K562 (cell line): ENCODE results near the gene BMP2K. TPM values are rescaled to one million over a fixed set of nuclear protein-coding genes. Genes with fewer than 3 reads are reported as not detected.

Source experiments
- ATAC-seq: fragments of 200-7000 bp; cut with Tn5 transposase; 3 replicates; pipeline ENCODE4 v1.9.1; 2020; ENCODE audit warnings: moderate library complexity
- BruUV-seq: library from RNA; stranded (reverse); fragments of 400-500 nt; replicated peaks from 2 replicates; lab custom pipeline; 2021; lab: Mats Ljungman, UMichigan
- CTCF ChIA-PET: fragments of 300-600 bp; formaldehyde crosslinking; extraction: SDS; loops from one replicate; lab custom pipeline; 2021; ENCODE audit warnings: low intra/inter-chr PET ratio; lab: Yijun Ruan, JAX
- POLR2A ChIA-PET: fragments of 300-600, 350-650 bp; sonication (Branson Sonifier 250); formaldehyde crosslinking; extraction: SDS; loops from one replicate; lab custom pipeline; 2021; ENCODE audit warnings: antibody characterized with exemption, inconsistent platforms; lab: Yijun Ruan, JAX
- DNase-seq, 4 experiments: peaks; one replicate each; pipeline versions ENCODE4 v3.0.0 to v3.0.0-alpha.2; 2011 to 2018; ENCODE audit warnings: low spot score in 3 of 4, mixed read lengths in 3 of 4; ENCODE audit errors: extremely low read depth in 1 of 4
- FAIRE-seq: peaks from 2 replicates; lab custom pipeline; 2011; peaks lifted over from hg19 to GRCh38; lab: Jason Lieb, UNC
- H2AFZ ChIP-seq: 2 replicates; pipeline ENCODE4 v1.6.0; 2011; ENCODE audit warnings: low read depth, low read length, control low read depth, inconsistent platforms
- H3K27ac ChIP-seq: fragments of 200-600 bp; 3 replicates; pipeline ENCODE4 v1.8.0; 2011; ENCODE audit warnings: low read depth, mild to moderate bottlenecking, control low read depth, inconsistent platforms, low read length, moderate library complexity, mixed read lengths; ENCODE audit errors: extremely low read depth
- H3K27me3 ChIP-seq, 2 experiments: fragments of 300-600 bp in 1 of 2; 2 replicates in 1 of 2; 3 replicates in 1 of 2; pipeline versions ENCODE4 v1.6.0 to v1.8.0; 2011; ENCODE audit warnings: inconsistent platforms in 2 of 2, low read length in 2 of 2, mild to moderate bottlenecking in 1 of 2, mixed read lengths in 1 of 2, moderate library complexity in 1 of 2; ENCODE audit not compliant: control insufficient read depth in 2 of 2, insufficient read depth in 2 of 2
- H3K36me3 ChIP-seq: fragments of 300-600 bp; 3 replicates; pipeline ENCODE4 v1.8.0; 2011; ENCODE audit warnings: mild to moderate bottlenecking, low read length, inconsistent platforms; ENCODE audit not compliant: control insufficient read depth, insufficient read depth
- H3K4me1 ChIP-seq, 2 experiments: fragments of 200-600 bp in 1 of 2; replicated peaks in 1 of 2; 2 replicates in 1 of 2; 3 replicates in 1 of 2; pipeline versions ENCODE4 v1.5.1 to v1.8.0; 2011; ENCODE audit warnings: inconsistent platforms in 2 of 2, low read length in 2 of 2, mild to moderate bottlenecking in 1 of 2, mixed read lengths in 1 of 2, moderate library complexity in 1 of 2; ENCODE audit not compliant: control insufficient read depth in 2 of 2, insufficient read depth in 2 of 2
- H3K4me2 ChIP-seq: 2 replicates; pipeline ENCODE4 v1.6.1; 2011; ENCODE audit warnings: low read length, control low read depth, inconsistent platforms, mixed read lengths; ENCODE audit not compliant: insufficient read depth
- H3K4me3 ChIP-seq: fragments of 200-600 bp; sonication (generic), shearing (Covaris generic); 2 replicates; pipeline ENCODE4 v1.5.1; 2016; ENCODE audit warnings: control low read depth, inconsistent platforms
- H3K79me2 ChIP-seq: fragments of 200-600 bp; 3 replicates; pipeline ENCODE4 v1.8.0; 2011; ENCODE audit warnings: low read length, inconsistent platforms; ENCODE audit not compliant: control insufficient read depth, insufficient read depth
- H3K9ac ChIP-seq, 2 experiments: 2 replicates each; pipeline versions ENCODE4 v1.6.0 to v1.6.1; 2011; ENCODE audit warnings: low read depth in 2 of 2, low read length in 2 of 2, control low read depth in 1 of 2, inconsistent platforms in 1 of 2, mild to moderate bottlenecking in 1 of 2, mixed read lengths in 1 of 2; ENCODE audit not compliant: insufficient read depth in 1 of 2
- H3K9me1 ChIP-seq: one replicate; pipeline ENCODE4 v1.6.0; 2011; ENCODE audit warnings: inconsistent platforms, mild to moderate bottlenecking, low read length, moderate library complexity; ENCODE audit not compliant: control insufficient read depth, insufficient read depth
- H3K9me3 ChIP-seq: replicated peaks from 2 replicates; pipeline ENCODE4 v1.5.1; 2011; ENCODE audit warnings: low read depth, low read length, inconsistent platforms; ENCODE audit not compliant: control insufficient read depth, insufficient read depth
- H4K20me1 ChIP-seq: replicated peaks from 2 replicates; pipeline ENCODE4 v1.6.1; 2011; ENCODE audit warnings: low read length, inconsistent platforms, mixed read lengths; ENCODE audit not compliant: control insufficient read depth, insufficient read depth
- ARID2 ChIP-seq: fragments of 450-650 bp; IDR thresholded peaks from 2 replicates; pipeline ENCODE4 v1.6.1; 2017; ENCODE audit warnings: antibody characterized with exemption, mild to moderate bottlenecking
- CCNT2 ChIP-seq: IDR thresholded peaks from 2 replicates; pipeline ENCODE4 v1.6.1; 2011; ENCODE audit warnings: borderline replicate concordance, low read depth, mild to moderate bottlenecking, moderate library complexity, mixed read lengths, low read length; ENCODE audit not compliant: insufficient read length; ENCODE audit errors: extremely low read depth
- CHD1 ChIP-seq: fragments of 200-600 bp; sonication (generic); IDR thresholded peaks from one replicate; pipeline ENCODE4 v1.6.1; 2012; ENCODE audit warnings: mild to moderate bottlenecking, moderate library complexity, low read length, inconsistent platforms
- ELK1 ChIP-seq: sonication (generic); formaldehyde crosslinking; IDR thresholded peaks from 2 replicates; pipeline ENCODE4 v1.8.1; 2022; ENCODE audit warnings: missing genetic modification reagents
- FOXK2 ChIP-seq, 2 experiments: fragments of 450-650 bp; IDR thresholded peaks in 1 of 2; conservative IDR thresholded peaks in 1 of 2; 2 replicates each; pipeline ENCODE4 v1.6.1; 2016; ENCODE audit warnings: low read depth in 2 of 2, mild to moderate bottlenecking in 1 of 2
- HDAC1 ChIP-seq, 2 experiments: fragments of 450-650 bp; IDR thresholded peaks; 2 replicates each; pipeline ENCODE4 v1.6.1; 2016 to 2017; ENCODE audit warnings: inconsistent platforms in 1 of 2, mild to moderate bottlenecking in 1 of 2, moderate library complexity in 1 of 2
- JUND ChIP-seq, 2 experiments: IDR thresholded peaks; 2 replicates in 1 of 2; 3 replicates in 1 of 2; pipeline ENCODE4 v1.6.1; 2011; ENCODE audit warnings: borderline replicate concordance in 2 of 2, low read depth in 2 of 2, low read length in 2 of 2, improper control_type of control experiment in 1 of 2, missing biosample characterization in 1 of 2, missing genetic modification characterization in 1 of 2, missing genetic modification reagents in 1 of 2
- MLLT1 ChIP-seq, 2 experiments: fragments of 450-650 bp; IDR thresholded peaks; 2 replicates each; pipeline ENCODE4 v1.6.1; 2016
- POLR2A ChIP-seq: fragments of 450-650 bp; conservative IDR thresholded peaks from 2 replicates; pipeline ENCODE4 v1.6.1; 2016
- POLR2G ChIP-seq: fragments of 200-400 bp; formaldehyde crosslinking; IDR thresholded peaks from 2 replicates; pipeline ENCODE4 v1.6.1; 2017; ENCODE audit warnings: low read depth, mild to moderate bottlenecking, antibody characterized with exemption, low read length, moderate library complexity
- RBFOX2 ChIP-seq: fragments of 200-400 bp; formaldehyde crosslinking; IDR thresholded peaks from 2 replicates; pipeline ENCODE4 v1.6.1; 2017; ENCODE audit warnings: low read depth, mild to moderate bottlenecking, low read length, moderate library complexity
- SP1 ChIP-seq: sonication (generic); formaldehyde crosslinking; IDR thresholded peaks from 2 replicates; pipeline ENCODE4 v1.8.1; 2022; ENCODE audit warnings: mild to moderate bottlenecking, missing genetic modification reagents
- SPI1 ChIP-seq: IDR thresholded peaks from 2 replicates; pipeline ENCODE4 v1.6.1; 2011; ENCODE audit warnings: low read depth, low read length, control low read depth, borderline replicate concordance
- TEAD1 ChIP-seq, 2 experiments: fragments of 450-650 bp in 1 of 2; sonication (generic) in 1 of 2; formaldehyde crosslinking; IDR thresholded peaks; 2 replicates each; pipeline versions ENCODE4 v1.4.0 to v1.8.0; 2020 to 2022; ENCODE audit warnings: mild to moderate bottlenecking in 2 of 2, missing genetic modification reagents in 1 of 2
- ZEB2 ChIP-seq: fragments of 450-650 bp; IDR thresholded peaks from 2 replicates; pipeline ENCODE4 v1.6.1; 2016
- ZNF134 ChIP-seq: fragments of 250-450 bp; sonication (Bioruptor Pico); conservative IDR thresholded peaks from 2 replicates; pipeline ENCODE4 v1.4.0; 2020
- ZNF740 ChIP-seq, 3 experiments: fragments of 200-800 bp in 1 of 3; sonication (Bioruptor generic) in 1 of 3; sonication (generic) in 1 of 3; formaldehyde crosslinking in 1 of 3; IDR thresholded peaks; 2 replicates each; pipeline versions ENCODE4 v1.6.1 to v1.8.0; 2016 to 2022; ENCODE audit warnings: mild to moderate bottlenecking in 2 of 3, missing compliant biosample characterization in 2 of 3, missing genetic modification characterization in 2 of 3, missing genetic modification reagents in 1 of 3
- WGBS: fragments of 100-300 bp; shearing (Covaris generic); methylation state at CpG from one replicate; pipeline ENCODE4 v1.1.6; 2016; ENCODE audit warnings: low coverage, mixed read lengths; ENCODE audit not compliant: insufficient coverage; ENCODE audit errors: missing lambda C conversion rate; 5-methylcytosine and 5-hydroxymethylcytosine counted together
- in situ Hi-C: fragments of 300-500 bp; cut with MboI; formaldehyde crosslinking; loops from 4 replicates; pipeline ENCODE4 v1.15.0; 2018; ENCODE audit warnings: inconsistent platforms, mixed read lengths
- intact Hi-C: fragments of 100-400 bp; cut with micrococcal nuclease; formaldehyde crosslinking; loops from 2 replicates; pipeline ENCODE4 v1.14.2; 2022
- polyA plus RNA-seq, 8 experiments: library from polyadenylated mRNA; depleted of rRNA in 4 of 8; stranded (reverse) in 5 of 8; unstranded in 3 of 8; fragments of >200 nt; fragmentation: Nextera tagmentation in 2 of 8; fragmentation: Illumina TruSeq in 1 of 8; extraction: Ambion mirVana in 2 of 8; extraction: Trizol in 1 of 8; gene quantifications; 2 replicates each; pipeline versions ENCODE4 v1.2.1 to v1.2.3, GENCODE V29; 2011 to 2014; ENCODE audit warnings: inconsistent platforms in 1 of 8, missing spikeins in 1 of 8
- total RNA-seq, 7 experiments: library from RNA; depleted of rRNA in 6 of 7; stranded (reverse); fragments of >200 nt in 6 of 7; fragmentation: Illumina TruSeq in 2 of 7; extraction: Trizol in 2 of 7; gene quantifications; 2 replicates each; pipeline versions ENCODE4 v1.2.1 to v1.2.3, GENCODE V29; 2011 to 2021; ENCODE audit warnings: low replicate concordance in 1 of 7

BMP2K gene
- total and polyA plus RNA-seq, 9 of the 15 experiments (the other 6 are each of a cell fraction or from before 2014, with no cell fraction given) = 17.0 to 217 (median 104) TPM

GRCh38 chr4:78781139-78781538 lies 5.0 kb downstream of the BMP2K start (continued):
- peak in 1 of 2 experiments; percentile 79; a peak in 2 of 4 replicates for TF ChIP-seq HDAC1 (IDR thresholded peaks at IDR 0.05)
- TF ChIP-seq, all 486 proteins: peak for 22

- DNase-seq (no peak), ATAC-seq (peak; percentile 17), FAIRE-seq (peak; percentile 6)
- no peak overlapping the region for H2AFZ ChIP-seq
- ChIA-PET CTCF (no interaction called here), POLR2A (no interaction called here)
- peaks cover 73% of the 10 kb centered on the region for H3K36me3 ChIP-seq
- no TSS peak for BruUV-seq
- no peaks in the 10 kb centered on the region for H3K9me3 ChIP-seq
- in situ Hi-C loops = no loop called here
- peak overlapping the region; percentile 89; the same call in 1 of the 2 replicates for H3K4me3 ChIP-seq
- no peaks in the 10 kb centered on the region for H3K27me3 ChIP-seq
- peak overlapping the region; percentile 70 for H3K4me2 ChIP-seq
- H3K9ac ChIP-seq = peak overlapping the region; percentile 22 to 26; a peak in 2 of 4 replicates
- H3K4me1 ChIP-seq = peaks cover 10 to 55% of the 10 kb centered on the region in 2 experiments; a peak in 4 of 5 replicates
- H3K79me2 ChIP-seq = peaks cover 100% of the 10 kb centered on the region
- H3K9me1 ChIP-seq = peaks cover 4% of the 10 kb centered on the region
- 17% methylated on average over 3 of the region's 3 CpGs for WGBS
- peak overlapping the region; percentile 20 for H3K27ac ChIP-seq
- H4K20me1 ChIP-seq = peaks cover 22% of the 10 kb centered on the region
- intact Hi-C loops = no loop called here
- TF ChIP-seq TEAD1 (CRISPR knock-in tag; IDR thresholded peaks at IDR 0.05) = 0 out of 4 replicates have a peak, but pooled peaks of 1 of the 2 experiments have one; percentile 4
- TF ChIP-seq CHD1 = no peak
- peak; percentile 92 for TF ChIP-seq SPI1
- TF ChIP-seq ARID2 = no peak
- TF ChIP-seq FOXK2 (conservative IDR thresholded peaks at IDR 0.05 in 1 of 2, IDR thresholded peaks at IDR 0.05 in 1 of 2; ENCODE audit: low read depth in 2 of 2) = 0 out of 4 replicates have a peak, but pooled peaks of 1 of the 2 experiments have one; percentile 22
- TF ChIP-seq ZEB2 = peak; percentile 44; the same call in 1 of the 2 replicates
- no peak for TF ChIP-seq JUND (IDR thresholded peaks at IDR 0.05; ENCODE audit: borderline replicate concordance, low read depth, low read length)
- TF ChIP-seq JUND (tag; IDR thresholded peaks at IDR 0.05; ENCODE audit: borderline replicate concordance, low read depth, low read length) = 0 out of 3 replicates have a peak, but pooled peaks have one; percentile 7
- TF ChIP-seq MLLT1 (IDR thresholded peaks at IDR 0.05) = peak in 1 of 2 experiments; percentile 16; a peak in 1 of 4 replicates
- TF ChIP-seq ZNF740 (CRISPR knock-in tag; IDR thresholded peaks at IDR 0.05) = no peak
- TF ChIP-seq ZNF740 (tag; IDR thresholded peaks at IDR 0.05) = no peak
- peak; percentile 27 for TF ChIP-seq CCNT2
- 0 out of 2 replicates have a peak, but pooled peaks have one; percentile 7 for TF ChIP-seq POLR2A
- TF ChIP-seq ELK1 = no peak
- no peak for TF ChIP-seq SP1 (CRISPR knock-in tag)
- TF ChIP-seq RBFOX2 = 0 out of 2 replicates have a peak, but pooled peaks have one; percentile 17
- peak; percentile 62 for TF ChIP-seq POLR2G
- 0 out of 2 replicates have a peak, but pooled peaks have one; percentile 11 for TF ChIP-seq ZNF134 (CRISPR knock-in tag)
Measured at GRCh38 chr4:78781924-78782323, 5.8 kb downstream of the BMP2K start.
